GM18858 (cell line): ENCODE data around the gene ETS1.
"Not testable (repeated sequence)": the region's sequence is repeated elsewhere in the genome, so short reads cannot be mapped to it uniquely, and the experiment has no call there.

Experiments used
- ATAC-seq: cut with Tn5 transposase; IDR thresholded peaks from one replicate; pipeline ENCODE4 v1.9.1; 2021; ENCODE audit not compliant: unreplicated experiment

Gene ETS1

DNA sequence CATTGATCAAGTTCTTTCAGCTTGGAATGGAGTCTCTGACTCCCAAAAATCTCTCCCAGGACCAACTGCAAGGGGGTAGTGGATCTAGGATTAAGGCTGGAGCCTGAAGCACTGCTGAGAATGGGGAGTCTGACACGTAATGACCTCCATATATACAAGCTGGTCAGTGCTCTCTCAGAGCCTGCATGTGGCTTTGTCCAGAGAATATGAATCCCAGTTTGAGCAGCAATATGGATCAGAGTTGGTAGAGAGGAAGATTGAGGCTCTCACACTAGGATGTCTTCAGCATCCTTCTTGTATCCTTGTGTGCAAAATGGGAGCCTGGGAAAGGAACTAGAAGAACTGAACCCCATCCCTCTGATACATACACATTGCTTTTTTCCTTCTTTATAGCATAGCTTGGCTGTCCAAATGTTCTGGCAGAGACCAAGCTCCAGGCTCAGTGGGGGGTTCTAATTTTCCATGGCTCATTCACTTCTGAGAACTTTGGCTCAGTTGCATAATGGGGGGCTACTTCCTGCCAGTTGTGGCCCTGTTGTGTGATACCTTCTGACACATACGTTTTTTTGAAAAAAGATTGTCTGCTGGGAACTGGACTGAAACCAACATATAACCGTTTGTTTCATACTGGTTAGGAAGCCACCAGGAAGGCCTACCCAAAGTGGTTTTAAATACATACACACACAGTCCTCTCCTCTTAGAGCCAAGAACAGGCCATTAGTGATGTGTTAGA lies 138.2 kb downstream of the ETS1 start:
- no peak for ATAC-seq

DNA sequence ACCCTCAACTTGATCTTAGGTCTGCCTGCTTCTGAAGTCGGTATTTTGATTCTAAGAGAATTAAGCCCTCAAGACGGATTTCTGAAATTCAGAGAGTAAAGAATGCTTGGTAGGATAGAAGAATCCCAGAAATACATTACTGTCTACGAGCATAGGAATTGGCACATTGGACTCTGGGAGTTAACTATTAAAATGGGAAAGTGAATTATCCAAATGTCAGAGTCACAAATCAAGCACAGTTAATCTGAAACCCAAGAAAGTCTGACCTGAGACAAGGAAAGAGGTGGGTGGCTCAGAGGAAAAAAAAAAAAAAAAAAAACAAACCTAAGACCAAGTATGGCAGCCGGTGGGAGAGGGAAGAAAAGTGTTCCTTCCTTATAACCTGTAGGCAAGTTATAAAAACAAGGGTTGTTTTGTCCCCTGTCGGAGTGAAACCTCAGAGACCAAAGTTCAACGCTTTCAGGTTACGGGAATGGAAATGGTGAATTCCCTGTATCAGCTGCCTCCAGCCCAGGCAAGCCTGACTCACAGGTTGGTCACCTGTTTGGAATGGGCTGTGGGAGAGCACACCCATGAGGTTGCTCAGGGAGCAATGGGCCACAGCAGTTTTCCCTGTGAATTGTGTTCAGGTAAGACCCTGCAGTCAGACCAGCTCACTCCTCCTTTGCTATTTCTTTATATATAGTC lies 139.0 kb downstream of the ETS1 start:
- ATAC-seq: no peak

DNA sequence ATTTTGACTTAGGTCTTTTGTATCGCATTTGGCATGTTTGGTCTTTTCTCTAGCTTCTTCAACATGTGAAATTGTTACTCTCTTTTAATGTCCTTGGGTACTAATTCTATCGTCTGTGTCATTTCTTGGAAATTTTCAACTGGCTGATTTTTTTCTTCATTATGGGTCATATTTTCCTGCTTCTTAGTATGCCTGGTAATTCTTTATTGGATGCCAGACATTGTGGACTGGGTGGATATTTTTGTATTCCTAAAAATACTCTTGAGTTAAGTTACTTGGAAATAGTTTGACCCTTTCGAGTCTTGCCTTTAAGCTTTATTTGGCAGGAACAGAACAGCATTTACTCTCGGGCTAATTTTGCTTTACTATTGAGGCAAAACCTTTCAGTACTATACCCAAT lies 140.1 kb downstream of the ETS1 start:
- no peak for ATAC-seq

DNA sequence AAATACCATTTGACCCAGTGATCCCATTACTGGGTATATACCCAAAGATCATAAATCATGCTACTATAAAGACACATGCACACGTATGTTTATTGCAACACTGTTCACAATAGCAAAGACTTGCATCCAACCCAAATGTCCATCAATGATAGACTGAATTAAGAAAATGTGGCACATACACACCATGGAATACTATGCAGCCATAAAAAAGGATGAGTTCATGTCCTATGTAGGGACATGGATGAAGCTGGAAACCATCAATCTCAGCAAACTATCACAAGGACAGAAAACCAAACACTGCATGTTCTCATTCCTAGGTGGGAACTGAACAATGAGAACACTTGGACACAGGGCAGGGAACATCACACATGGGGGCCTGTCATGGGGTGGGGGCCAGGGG lies 141.4 kb downstream of the ETS1 start:
- ATAC-seq: not testable (repeated sequence)

DNA sequence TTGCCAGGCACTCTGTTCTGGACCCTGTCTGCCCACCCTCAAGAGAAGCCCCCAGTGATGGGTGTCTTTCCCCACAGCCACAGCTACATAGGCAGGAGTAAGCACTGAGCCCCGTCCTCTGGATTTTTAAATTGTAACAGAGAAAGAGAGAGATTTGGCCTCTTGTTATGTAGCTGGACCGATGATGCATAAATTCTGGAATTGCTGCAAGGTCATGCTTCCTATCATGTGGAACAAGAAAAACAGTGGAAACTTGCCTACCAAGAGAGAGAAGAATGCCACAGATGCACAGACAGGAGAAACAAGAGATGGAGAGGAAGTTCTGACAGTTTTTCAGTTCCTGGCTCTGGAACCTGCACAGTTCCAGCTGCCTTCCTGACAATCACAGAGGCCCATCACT lies 150.2 kb downstream of the ETS1 start:
- ATAC-seq: no peak

DNA sequence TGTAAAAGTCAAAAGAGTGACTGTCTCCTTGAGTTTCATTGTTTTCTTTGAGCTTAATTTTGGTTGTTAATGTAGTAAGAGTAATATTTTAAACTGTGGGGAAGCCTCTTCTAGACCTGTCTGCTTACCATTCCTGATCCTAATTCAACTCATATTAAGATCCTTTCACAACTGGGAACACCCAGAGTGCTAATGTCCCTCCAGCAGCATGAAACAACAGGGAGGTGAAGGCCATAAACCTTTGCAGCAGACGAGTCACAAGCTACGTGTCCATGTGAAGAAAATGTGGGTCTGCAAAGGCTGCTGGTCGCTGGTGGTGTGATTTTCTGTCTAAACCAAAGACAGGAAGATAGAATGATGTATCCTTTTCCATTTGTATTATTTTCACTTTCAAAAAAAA lies 152.5 kb downstream of the ETS1 start:
- ATAC-seq: no peak

DNA sequence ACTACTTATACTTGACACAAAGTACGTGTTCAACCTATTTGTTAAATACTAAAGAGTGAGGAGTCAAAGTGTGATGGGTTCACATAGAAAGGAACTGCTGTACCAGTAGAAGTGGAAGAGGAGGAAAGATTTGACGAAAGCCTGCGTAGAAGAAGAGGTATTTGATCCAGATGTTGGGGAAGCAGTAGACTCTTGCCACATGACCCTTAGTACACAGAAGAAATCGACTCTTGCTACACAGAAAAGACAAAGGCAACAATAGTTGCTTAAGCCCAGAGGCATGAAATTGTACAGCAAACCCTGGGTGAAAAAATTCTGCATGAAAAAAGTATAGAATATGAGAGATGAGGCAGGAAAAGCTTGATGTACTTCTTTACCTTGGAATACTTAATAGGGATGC lies 152.9 kb downstream of the ETS1 start:
- no peak for ATAC-seq

DNA sequence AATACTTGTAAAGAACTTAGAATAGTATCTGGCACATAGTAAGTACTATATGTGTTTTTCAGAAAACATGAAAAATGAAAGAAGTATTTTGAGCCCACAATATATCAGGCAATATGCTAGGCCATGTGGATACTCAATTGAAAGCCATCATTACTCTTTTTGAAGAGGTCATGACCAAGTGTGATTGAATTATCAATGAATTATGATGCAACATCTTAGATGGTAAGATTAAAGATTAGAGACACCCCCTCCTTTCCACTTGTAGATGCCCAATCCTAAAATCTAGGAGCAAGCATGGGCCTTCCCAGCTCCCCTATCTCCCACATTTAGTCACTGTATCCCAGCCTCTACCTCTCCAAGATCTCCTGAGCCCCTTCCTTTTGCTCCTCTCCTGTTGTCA lies 154.4 kb downstream of the ETS1 start:
- no peak for ATAC-seq

DNA sequence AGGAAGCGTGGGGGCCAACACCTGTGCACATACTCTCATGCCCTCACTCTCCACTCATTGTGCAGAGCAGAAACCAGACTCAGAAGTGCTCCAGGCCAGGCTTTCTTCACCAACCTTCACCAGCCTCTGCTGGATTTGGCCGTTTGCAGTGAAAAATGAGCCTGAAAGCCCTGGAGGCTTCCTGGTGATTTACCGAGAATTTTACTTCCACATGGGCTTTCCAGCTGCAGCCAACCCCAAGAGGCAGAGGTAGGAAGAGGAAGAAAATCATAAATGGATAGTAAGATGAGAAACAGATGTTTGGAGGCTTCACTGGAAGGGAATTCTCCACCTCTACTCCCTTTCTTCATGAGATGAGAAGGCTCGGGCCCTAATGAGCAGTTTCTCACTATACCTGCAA lies 155.4 kb downstream of the ETS1 start:
- ATAC-seq: no peak

DNA sequence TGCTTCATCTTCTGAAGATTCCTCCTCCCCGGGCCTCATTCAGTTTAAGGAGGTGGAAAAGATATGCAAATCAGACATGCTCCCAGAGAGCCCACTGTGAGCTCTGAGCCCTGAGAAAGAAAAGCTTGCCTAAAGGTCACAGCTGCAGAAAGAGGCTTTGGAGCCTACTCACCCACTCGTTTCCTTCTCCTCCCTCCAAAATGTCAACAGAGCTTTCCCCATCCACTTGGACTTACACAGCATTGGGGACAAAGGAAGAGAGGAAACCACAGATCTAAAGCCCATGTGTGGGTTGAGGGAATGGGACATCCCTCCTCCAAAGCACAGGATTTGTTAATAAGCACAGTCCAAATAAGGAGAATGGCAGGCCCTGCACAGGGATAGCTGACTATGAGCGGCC lies 158.4 kb downstream of the ETS1 start:
- ATAC-seq: no peak

DNA sequence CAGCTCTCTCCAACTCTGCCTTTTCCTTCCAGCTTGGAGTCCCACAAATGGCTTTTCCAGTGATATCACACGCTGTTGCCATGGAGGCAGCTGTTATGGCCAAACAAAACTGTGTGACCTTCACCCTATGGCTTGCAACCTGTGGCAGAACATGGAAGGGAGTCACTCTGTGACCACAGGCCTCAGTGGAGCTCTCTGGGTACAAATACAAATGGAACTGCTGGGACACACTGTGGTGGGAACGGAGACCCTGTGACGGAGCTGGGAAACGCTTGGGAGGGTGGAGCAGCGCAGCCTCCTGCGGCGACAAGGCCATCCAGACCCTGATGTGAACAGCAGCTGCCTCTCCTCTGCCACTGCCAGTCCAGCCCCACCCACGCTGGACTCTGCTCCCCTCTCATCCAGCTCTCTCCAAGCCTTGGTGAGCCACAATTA lies 162.5 kb downstream of the ETS1 start:
- ATAC-seq: no peak

DNA sequence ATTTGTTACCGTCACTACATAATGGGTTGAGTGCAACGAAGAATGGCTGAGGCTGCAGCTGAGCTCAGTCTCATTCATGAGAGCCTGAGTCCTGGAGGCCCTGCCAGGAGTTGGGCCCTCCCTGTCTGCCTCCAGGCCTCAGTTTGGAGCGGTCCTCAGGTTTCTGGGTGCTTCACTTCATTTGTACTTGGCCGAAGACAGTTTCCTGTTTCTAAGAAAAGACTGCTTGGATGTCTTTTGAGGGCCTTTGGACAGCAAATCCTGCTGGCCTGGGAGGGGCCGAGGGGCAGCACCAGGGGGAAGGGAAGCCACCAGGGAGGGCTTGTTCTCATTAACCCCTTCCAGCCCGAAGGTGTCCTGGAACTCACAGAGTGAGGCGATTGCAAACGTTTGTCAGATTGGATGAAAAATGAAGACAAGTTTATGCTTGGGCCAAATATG lies 163.1 kb downstream of the ETS1 start:
- ATAC-seq: no peak

DNA sequence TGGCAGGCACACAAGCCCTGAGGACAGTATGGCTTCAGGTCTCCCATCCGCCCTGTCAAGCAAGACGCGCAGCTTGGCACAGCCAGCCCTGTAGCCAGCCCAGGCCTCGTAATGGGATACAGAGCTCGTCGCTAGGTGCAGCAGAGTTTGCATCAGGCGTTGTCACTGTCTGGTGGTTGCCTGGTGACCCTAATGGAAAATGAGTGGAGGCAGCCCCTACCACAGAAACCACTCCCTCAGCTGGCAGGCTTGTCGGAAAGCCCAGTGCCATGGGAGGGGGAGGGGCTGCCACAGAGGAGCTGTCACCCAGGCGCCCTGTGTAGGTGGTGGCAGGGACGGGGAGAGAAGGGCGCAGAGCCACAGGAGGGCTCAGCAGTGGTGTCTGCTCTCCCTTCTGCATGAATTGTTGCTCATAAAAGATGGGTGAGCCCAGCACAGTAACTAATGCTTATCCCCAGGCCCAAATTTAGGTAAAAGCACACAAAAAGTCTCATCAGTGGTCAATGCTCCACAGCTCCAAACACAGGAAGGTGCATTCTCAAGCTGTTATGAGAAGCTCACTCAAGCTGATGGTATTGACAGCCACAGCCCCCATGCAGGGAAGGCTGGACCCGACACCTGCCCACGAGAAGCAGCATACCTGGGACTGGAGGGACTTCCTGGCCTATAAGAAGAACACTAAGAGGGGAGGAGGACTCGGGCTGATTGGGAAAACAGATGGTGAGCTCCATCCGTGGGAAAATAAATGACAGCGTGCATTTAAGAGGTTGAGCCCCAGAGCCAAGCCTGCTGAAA lies 164.6 kb downstream of the ETS1 start:
- no peak for ATAC-seq

DNA sequence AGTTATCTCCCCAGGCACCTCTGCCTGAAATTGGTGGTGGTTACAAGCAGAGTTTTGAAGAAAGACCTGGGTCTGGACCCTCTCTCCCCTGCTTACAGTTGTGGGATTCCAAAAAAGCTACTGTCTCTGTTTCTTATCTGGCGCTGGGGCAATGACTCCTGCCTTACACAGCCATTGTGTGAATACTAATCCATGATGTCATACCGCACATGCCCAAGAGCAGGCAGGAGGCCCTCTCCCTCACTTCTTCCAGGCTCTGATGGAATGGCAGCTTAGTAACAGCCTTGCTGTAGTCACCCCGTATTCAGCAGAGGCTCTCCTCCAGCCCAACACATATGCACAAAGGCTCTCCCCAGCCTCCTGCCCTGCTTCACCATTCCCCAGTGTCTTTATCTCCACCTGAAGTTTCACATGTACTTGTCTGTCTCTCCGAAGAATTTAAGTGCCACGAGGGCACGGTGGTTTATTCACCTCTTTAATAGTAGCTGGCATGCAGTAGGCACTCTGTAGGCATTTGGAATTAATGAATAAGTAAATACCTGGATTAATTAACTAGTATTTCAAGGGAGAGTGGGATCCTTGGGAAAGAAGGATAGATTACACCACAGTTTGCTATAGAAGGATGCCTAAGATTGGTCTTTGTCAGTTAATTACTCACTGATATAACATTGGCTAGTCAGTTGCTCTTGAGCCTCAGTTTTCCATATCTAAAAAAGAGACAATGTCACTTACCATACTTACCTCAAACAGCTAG lies 165.6 kb downstream of the ETS1 start:
- ATAC-seq: no peak

DNA sequence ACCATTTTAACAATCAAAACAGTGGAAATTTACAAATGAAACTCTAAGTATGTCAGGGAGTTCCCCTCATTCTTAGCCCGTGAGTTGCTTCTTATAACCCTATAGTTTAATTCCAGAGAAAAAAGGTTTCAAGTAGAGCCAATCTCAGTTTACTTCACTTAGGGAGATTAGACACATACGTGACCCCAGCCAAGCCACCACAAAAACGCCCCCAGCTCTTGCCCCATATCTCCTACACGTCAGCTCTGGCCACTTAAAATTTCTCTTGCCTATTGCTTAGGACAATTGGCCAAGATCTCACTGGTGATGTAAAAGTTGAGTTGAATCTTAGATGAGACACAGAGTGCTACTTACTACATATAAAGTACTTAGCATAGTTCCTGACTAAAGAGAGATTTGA lies 166.4 kb downstream of the ETS1 start:
- no peak for ATAC-seq

DNA sequence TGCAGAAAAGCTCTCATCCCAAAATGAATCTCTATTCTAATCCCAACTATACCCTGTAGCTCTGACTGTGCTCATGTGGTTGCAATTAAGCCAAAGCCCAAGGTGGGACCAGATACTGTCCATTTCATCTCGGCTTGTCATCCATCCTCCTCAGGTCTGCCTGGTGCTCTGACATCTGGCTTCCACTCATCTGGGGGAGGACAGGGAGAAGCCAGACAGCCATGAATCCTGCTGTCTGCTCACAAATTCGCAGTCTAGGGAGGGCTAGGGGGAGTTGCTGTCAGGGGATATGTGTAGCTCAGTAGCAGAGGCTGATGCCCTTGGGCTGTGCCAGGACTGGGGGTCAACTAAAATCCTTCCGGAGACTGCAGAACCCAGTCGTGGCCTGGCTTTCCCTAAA lies 167.1 kb downstream of the ETS1 start:
- ATAC-seq: no peak

DNA sequence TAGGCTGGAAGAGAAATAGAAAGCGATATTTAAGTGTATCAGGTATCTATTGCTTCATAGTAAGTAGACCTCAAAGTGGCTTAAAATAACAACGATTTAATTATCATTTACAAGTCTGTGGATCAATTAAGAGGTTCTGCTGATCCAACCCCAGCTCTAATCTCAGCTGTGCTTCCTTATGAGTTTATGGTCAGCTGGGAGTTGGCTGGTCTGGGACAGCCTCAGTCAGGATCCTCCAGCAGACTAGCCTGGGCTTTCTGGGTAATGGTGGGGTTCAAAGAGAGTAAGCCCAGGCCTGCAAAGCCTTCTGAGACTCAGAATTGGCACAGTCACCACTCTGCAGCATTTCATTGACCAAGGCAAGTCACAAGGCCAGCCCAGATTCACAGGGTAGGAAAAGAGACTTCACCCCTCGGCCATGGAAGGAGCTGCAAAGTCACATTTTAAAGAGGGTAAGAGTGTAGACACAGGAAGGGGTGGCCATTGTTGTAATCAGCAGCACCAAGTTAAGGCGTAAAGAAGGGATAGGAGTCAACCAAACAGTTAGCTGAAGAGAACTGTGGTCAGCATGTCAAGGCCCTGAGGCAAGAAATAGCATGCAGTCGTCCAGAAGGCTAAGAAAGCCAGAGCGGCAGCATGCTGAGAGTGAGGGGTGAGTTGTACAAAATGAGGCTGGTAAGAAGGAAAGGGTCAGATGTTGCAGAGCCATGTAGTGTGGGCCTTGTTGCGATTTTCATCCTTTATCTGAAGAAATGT lies 168.2 kb downstream of the ETS1 start:
- no peak for ATAC-seq

DNA sequence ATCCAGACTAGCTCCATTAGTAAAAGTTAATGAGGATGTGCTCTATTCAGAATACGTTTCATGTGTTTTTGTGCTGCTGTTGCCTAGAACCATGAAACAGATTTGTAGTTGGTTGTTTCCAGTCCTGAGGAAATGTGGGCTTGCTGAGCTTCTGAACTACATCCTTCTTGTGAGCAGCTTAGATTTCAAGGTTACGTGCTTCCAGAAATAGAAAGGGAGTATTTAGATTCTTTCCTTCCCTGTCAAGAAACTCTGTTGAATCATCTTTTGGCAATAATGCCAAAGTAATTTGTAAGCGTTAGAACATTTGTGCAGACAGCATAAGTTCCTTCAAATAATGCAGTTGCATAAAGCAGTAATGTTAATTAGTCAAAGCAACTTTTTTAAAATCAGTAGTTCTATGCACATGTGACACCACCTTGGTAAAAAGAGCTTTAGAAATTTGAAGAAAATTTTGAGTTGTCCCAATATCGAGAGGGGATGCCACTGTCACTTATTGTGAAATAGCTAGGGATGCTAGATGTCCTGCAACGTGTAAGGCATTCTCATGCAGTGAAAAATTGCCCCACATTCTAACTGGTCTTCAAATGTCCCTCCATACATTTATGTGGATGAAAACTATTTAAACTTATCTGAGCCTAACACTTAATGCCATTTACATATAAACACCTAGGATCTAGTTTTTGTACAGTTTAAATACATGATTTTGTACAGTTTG lies 169.6 kb downstream of the ETS1 start:
- no peak for ATAC-seq

DNA sequence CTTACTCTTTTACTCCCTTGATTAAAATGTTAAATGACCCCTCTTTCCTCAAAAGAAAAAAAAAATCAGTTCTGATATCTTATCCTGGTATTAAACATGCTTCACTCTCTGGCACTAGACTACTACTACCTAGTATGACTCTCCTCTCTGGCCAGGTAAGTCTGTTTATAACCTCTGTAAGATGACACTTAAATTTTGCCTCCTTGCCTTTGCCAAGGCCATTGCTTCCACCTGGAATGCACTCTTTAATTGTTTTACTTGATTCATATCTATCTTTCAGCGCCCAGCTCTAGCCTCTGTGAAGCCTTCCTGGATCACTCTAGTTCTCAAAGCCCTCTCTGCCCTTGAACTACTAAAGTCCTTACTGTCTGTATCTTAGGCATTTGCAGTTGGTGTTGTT lies 170.4 kb downstream of the ETS1 start:
- ATAC-seq: no peak

DNA sequence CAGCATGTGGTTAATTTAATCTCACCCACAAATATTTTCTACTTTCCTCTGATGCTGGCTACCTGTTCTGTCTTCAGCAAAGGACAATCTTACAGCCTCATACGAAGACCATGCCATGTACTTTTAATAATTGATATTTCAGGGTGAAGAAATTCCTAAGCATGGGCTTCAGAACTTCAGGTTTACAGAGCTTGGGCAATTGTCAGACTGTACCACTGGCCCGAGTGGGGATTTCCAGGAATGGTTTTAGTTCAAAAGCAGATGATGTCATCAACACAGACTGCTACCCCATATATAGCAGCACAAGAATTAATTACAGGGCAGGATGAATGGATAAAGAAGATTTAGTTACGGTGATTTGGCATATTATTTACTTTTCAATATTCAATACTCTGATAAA lies 171.8 kb downstream of the ETS1 start:
- ATAC-seq: no peak
